ENCODE measurements around the gene FOXN3.
"Not testable (repeated sequence)": the region's sequence is repeated elsewhere in the genome, so short reads cannot be mapped to it uniquely, and the experiment has no call there.

FOXN3 gene

DNA sequence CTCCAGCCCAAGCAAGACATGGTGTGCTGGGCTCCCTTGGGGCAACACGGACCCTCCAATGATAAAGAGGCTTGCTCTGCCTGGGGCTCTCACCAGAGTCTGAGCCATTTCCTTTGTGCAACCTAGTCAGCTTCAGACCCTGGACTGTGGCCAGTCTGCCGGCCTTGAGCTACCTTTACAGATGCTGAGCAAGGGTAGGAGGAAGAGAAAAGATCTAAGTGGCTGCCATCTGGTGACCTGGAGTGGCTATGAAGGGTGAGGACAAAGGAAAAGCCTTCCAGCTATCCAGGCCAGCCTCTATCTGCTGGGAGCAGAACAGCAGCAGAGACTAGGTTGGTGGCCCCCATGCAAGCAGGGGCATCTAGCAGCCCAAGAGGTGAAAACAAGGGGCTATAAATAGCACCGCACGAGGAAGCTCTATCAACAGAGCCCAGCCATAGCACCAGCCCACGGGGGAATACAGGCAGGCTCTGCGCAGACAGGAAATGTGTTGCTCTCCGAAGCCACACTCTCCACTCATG, 230.1 kb downstream of the FOXN3 start:
- peak; percentile 96 for DNase-seq

DNA sequence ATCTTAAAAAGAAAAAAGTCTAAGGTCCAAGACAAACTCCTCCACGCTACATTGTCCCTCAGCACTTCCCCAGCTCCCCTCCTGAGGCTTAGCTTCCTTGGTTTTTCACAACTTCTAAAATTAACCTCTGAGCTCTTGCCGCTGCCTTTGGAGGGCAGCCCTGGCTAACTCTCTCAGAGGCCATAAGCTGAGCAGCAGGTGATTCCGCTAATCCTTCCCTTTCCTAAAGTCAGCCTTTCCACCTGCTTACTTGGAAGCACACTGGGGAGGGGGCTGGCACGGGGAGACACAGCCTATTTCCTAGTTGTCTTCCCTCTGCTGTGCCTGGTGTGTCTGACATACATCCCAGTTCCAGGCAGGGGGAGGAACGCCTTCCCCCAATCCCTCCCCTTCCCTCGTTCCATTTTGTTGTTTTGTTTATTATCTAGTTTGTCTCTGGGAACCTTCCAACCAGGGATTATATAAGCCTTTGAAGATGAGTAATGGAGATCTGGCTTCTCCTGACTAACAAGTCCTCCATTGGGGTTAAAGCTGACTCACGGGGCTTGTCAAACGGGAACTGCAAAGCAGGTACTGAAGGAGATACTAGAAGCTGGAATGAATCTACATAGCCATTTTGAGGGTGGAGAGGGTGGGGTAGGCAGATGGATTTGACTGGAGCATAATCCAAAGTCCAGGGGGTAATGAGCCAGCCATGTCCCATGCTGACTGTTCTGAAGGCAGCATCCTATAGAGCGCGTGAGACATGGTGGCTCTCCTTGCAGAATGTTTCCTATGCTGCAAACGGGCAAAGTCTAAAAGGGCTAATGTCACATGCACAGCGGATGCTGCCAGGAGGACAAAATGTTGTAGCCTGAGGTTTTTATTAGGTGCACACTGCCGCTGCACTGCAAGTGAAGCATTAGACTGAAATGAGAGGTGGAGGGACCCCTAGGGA, 230.8 kb downstream of the FOXN3 start:
- DNase-seq, result peak; percentile 79

DNA sequence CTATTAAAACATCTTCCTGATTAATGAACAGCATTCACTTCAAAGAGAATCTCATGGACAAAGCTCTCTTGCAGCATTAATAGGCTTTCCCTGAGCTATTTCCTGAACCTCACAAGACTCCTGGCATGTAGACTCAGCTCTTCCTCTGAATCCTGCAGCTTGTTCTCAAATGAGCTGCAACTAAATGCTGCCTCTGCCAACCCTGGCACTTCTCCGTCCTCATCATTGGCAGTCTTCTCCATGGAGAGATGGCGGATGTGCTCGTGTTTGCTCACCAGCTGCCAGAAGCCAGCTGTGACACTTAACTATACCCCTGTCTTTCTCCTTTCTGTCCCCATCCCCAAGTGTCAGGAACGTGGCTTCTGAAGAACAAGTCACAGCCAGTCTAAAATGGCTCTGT, 232.1 kb downstream of the FOXN3 start:
- DNase-seq, result peak; percentile 23

DNA sequence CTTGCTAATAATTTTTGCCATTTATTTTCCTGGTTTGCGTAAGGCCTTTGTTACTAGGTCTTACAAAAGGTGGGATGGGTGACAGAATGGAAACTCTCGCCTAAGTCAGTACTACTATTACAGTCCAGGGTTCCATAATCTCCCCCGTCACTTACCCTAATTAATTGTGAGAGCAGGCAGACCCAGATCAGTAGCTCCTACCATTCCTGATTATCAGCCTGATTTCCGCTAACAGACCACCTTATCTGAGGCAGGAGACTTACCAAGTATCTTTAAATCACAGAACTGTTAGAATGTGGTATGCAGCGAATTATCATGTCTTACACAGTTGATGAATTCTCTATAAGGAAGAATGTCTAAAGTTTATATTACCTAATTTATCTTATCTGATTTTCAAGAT, 234.7 kb downstream of the FOXN3 start:
- DNase-seq, result no peak

DNA sequence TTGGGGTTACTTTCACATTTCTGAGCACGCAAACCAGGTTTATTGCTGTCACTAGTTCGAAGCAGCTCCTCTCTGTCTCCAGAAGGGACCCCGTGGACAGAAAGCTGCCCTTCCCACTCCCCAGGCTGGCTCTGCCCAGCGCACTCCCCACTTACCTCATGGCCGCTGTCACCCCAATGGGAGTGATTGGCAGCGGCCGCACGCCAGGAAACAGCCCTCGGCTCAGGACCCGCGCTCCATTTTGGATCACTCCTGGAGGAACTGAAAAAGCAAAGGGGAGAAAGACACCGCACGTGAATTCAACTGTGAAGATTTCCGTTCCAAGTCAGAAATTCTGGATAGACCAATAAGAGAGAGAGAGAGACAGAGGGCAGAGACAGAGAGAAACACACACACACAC, 236.5 kb downstream of the FOXN3 start:
- no peak for DNase-seq

DNA sequence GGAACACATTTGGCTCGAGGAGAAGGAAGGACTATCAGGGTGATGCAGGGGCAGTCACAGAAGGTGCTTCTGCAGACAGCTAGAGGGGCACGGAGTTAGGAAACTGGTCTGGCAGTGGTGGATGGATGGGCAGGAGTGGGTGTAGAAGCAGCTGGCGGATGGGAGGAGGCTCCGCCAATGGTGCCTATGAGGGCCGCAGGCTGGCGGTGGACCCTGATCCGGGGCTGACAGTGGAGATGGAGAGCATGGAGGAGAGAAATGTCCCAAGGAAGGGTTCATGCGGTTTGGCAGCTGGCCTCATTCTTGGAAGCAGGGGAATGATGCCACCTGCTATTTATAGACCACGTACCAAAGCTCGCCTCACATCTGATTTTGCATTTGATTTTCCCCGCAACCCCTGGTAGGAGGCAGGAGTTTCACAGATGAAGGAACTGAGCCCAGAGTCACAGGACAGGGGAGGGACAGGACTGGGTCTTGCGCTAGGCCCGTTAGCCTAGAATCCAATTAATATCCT, 237.1 kb downstream of the FOXN3 start:
- no peak for DNase-seq

DNA sequence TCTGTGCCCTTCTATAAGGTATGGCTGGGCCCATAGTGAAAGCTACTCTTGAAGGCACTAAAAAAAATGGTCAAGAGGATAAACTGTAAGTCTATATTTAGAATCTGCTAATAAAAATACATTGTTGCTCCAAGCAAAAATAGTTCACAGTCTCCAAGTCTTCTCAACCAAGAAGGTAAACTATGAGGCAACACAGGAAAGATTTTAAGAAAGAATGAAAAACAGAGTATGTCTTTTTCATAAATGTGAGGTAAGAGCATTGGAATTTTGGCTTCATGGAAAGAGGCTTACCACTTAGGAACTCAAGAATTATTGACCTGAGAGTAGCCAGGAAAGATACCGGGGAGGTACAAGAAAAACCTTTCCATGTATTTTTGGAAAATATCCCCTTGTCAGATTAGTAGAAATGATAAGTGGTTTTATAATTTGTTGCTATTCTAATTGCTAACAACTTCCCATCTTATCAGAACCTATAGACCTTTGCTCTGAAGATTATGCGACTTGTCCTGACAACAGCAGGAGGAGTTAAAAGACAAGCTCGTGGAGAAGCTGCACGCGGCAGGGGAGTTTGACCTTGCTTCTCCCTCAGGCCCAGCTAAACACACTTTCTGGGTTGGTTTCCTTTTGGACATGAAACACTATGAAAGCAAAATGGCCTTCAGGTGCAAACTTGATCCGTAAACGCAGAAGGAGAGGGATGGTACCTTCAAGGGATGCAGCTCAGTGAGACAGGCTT, 238.1 kb downstream of the FOXN3 start:
- no peak for DNase-seq

DNA sequence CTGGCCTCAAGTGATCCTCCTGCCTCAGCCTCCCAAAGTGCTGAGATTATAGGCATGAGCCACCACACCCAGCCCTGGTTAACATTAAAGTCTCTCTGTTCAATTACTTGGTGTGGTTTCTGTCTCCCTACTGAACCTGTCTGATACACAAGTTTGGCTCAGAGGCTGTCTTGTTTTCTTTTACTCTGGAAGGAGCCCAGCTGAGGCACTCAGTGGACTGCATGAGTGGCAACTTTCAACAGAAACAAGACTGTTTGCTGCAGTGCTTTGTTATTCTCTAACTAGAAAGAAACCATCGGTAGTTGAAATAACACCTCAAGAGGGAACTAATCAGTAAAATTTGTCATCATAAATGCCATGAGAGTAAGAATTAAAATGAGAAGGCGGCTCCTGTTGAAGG, 238.7 kb downstream of the FOXN3 start:
- no peak for DNase-seq

DNA sequence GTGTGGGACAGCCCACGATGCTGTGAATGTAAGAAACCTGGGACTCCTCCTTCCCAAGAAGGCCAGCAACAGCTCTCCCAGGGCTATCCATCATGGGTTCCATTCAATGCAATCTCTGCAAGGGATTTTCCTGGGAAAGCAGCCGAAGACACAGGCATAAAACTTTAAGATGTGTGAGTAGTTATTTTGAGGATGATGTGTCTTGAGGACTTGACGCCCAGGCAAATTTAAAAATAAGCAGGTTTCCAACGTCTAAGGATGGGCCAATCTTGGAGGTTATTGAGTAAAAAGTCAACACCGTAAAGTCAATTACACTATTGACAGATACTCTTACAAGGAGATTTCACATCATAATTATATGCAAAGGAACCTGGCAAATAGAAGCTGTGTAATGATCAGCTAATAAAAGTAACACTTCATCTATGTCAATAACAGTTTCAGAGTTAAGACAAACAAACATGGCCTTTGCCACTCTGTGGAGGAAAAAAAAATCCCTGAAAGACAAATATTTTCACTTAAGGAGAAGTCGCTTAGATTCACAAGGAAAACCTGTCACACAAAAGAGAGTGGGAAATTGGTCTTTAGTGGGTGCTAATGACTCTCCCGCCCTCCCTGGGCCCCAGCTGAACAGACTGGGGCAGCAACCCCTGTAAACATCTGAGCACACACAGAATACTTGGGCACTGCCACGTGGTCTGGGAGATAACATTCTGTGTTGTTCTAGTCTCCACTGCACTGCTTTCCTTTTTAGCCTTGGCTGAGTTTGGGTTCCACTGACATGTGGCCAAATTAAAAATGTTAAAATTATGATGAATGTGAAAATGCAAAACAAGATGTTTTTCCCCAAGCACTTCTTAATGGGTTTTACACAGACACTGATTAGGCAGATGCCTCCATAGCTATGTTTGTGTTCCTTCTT, 240.9 kb downstream of the FOXN3 start:
- DNase-seq, result peak; percentile 70

DNA sequence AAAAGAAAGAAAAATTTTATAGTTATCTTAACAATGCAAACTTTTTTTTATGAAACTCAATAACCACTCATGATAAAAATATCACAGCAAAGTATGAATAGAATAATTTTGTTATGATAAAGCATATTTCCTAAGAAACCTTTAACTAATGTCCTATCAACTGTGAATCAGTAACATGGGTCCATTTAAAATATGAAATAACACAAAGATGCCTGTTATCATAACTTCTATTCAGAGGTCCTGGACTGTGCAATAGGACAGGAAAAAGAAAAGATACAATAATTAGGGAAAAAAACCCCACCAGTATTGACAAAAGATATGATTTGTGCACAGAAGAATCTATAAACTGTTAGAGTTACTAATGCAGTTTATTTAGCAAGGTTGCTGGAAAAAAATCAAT, 245.4 kb downstream of the FOXN3 start:
- DNase-seq, result no peak

DNA sequence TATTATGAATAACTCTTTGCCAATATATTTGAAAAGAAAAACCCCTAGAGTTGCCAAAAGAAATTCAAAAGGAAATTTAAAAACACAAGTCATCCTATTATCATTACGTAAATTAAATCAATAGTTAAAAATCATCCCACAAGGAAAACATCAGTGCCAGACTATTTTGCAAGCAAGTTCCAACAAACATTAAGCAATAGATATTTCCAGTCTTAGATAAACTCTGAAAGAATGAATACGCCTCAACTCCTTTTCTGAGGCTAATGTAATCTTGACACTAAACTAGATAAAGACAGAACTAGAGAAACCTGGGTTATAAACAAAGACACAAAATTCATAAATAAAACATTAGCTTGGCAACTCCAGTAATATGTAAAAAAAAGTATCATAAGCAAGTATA, 245.9 kb downstream of the FOXN3 start:
- DNase-seq, result no peak

DNA sequence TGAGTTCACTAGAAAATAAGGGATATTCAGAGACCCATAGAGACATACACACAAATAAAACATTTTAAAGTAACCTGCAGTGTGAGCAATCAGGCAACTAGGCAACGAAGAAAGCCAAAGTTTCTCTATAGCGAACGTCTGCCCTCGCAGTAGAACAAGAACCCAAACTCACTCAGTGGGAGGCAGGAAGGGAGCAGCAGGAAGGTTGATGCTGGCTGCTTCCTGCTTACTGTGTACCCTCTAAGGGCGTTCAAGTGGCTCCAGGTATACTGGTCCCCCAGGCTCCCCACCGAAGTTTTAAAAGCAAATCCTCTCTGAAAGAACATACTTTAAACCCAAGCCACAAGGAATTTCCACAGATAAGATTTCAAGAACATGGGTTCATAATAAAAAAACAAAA, 249.3 kb downstream of the FOXN3 start:
- peak; percentile 55 for DNase-seq

DNA sequence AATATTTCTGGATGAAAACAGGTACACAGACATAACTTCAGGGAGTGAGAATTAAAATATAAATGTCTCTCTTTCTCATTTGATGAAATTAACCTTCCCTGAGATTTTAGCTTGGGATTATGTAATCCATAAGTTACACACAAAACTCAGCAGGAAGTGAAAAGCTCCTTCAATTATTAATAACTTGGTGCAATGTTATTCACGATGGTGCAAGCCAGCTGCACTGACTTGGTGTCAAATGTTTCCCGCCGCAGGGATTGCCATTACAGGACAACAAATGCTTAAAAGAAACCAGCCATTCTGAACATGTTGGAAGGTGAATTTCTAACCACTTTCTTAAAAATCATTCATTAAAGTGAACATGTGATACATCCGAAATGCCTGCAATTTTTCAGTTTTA, 250.4 kb downstream of the FOXN3 start:
- DNase-seq, result peak; percentile 54

DNA sequence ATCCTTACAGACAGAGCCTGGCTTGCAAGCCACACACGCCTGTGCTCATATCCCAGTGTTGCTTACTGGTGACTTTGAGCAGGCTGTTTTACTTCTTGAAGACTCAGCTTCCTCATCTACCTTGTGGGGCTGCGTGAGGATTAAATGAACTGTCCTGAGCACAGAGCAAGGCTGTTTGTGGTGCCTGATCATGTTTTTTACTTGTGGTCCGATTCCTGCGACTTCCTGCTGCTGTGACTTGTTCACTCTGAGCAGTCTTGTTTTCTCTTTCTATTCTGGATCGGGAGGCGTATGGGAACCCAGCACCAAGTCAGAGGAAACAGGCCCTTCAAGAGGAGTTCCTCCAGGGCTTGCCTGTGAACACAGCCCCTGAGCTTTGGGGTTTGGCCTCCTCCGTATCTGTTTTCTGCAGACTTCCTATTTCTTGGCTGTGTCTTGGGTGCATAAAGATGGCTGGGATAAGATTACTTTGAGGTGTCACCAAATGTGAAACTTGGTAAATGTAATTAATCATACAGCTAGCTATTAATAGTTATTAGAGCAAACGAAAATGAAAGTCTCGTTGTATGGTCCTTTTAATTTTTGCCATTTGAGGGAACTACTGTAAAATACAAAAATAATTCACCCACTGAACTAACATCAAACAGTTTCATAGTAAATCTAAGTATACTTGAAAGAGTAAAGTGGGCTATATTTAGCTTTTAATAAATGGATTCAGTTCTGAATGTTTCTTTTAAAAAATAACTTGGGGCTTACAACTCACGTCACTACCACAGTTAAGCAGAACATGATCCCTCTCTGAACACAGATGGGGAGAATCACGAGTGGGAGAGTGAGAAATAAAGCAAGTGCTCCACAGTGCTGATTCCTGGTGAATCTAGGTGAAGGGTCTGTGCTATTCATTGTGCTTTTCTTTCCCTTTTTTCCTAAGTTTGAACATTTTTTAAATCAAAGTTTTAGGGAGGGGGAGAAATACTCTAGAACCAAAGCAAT, 251.5 kb downstream of the FOXN3 start:
- DNase-seq, result no peak

DNA sequence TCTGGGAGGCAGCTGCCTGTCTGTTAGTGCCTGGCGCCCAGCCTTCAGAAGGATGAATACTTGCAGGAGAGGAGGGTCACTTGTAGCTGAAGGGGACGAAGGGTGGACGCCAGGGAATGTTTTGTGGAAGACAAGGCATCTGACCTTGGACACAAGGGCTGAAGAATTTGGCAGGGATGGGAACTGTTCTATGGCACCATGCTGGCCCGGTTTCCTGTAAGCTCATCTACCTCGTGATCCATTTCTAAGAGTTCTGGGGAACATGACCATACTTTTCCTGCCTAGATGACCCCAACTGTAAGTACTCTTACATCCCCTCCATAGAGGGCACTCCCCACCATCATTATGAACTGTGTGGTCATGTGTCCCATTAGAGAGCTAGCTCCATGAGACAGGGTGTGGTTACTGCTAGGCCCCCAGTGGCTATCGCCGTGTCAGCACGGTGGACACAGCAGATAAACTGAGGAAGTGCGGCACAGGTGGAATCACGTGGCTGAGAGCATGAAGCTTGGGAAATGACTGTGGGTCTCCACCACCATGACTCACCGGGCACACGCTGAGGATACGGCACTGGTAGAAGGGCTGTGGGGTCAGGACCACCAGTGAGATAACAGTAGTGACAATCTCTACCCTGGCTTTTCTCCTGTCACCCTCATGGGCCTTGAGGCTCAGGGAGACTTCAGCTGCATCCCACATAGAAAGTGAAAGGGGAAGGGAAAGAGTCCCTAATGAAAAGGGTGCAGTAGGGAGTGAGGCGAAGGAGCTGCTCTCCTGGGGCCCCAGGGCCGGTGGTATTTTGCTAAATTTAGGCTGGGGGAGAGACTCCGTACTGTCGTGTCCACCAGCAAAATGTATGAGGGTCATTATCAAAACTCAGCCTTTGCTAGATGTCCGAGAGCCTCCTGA, 252.6 kb downstream of the FOXN3 start:
- DNase-seq, result no peak

DNA sequence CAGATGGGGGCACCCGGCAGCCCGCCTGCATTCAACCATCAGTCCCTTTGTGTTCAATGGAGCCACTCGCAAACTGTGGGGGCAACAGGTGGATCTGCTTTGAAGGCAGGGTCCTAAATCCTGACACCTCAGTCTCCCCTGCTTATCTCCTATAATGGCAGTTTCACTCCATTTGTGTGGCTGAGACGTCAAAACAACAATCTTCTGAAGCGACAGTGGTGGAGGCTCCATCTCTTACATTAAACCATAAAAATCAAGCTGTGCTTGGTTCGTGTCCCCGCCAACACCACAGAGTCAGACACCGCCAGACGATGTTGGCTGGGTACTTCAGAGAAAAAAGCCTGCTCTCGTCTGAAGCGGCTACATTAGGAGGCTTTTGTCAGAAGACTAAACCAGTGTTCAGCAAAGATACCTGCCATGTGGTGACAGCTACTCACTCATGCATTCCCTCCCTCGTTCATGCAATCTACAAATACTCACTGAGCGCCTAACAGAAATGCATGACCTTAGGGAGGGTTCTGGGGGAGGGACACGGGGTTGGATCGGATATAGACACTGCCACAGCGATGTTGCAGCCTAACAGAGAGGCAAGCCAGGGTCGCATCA, 253.9 kb downstream of the FOXN3 start:
- DNase-seq, result no peak

DNA sequence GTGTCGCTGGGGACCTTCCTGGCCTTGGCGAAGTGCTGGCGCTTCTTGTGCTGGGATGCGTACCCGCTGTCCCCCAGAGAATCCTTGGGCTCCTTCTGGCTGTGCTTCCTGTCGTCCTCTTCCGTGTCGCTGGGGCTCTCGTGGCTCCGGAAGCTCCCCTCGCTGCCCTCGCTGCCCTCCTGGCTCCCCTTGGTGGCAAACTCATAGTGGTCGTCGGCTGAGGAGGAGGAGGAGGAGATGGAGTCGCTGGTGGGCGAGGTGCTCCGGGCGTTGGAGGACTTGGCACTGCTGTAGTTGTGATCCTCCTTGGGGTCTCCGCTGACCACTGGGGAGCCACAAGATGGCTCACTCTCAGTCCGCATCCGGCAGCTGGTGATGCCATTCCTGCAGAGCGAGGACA, 254.4 kb downstream of the FOXN3 start:
- DNase-seq, result no peak

DNA sequence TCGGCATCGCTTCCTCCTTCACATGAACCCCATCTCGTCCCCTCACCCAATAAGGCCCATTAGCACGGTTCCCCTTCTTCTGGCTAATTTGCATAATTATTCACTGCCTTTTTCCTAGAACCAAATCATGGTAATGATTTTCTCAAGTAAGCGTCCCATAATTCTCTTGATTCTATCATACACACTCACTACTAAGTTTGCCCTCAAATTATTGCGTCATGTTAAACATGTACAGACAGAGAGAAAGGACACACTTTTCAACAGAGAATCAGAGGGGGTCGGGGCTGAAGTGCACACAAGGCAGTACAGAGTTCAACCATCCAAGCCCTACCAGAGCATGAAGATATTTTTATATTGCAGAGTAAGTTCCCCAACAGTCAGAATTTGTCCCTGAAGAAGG, 256.6 kb downstream of the FOXN3 start:
- no peak for DNase-seq

DNA sequence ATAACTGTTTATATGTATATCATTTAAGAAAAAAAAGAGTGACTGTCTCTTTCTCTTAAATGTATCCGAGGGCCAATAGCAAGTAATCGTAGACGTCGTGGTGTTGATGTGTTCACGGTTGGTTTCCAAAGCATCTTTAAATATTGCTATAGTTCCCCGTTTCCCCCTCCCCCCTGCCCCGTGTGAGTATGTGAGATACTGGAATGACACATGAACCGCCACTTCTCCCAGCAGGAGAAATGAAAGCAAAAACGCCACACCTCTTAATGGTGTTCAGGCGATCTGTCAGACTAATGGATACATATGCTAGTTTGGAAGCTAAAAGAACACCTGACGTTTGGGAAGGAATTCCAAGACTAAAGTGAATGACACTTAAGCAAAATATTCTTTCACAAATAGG, 258.3 kb downstream of the FOXN3 start:
- DNase-seq, result no peak

DNA sequence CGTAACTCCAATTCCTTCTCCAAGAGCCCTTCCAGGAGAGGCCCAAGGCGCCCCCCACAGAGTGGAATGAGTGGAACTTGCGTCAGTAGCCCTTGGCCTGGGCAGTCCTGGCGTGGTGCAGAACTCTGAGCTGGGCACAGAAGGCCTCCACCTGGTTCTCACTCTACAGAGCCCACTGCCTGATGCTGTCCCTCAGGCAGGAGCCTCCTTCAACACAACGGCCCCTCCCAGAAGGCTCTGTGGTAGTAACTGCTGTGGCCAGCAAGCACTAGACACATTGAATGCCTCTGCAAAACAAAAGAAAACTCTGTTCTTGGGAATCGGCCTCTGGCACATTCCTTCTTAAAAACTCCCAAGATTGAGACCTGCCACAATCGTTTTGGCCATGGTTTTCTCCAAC, 258.9 kb downstream of the FOXN3 start:
- DNase-seq, result not testable (repeated sequence)

All from NCI-H69 (cell line).